Activated CD8-positive, alpha-beta T cell treated with anti-CD3 and anti-CD28 coated beads for 36 hours (primary cell): Measurements from ENCODE around the gene SHMT2. TPM values are rescaled to one million over a fixed set of nuclear protein-coding genes. Genes with fewer than 3 reads are reported as not detected.
A peak's percentile ranks its signal among the peaks of the same experiment; 100 is the strongest.

Experiments used
- ATAC-seq: fragments of 200-7000 bp; cut with Tn5 transposase; one replicate; pipeline ENCODE4 v1.10.0; 2021; ENCODE audit warnings: mild to moderate bottlenecking, moderate library complexity
- CTCF ChIA-PET: fragments of 350-600 bp; sonication (Branson Sonifier 250); formaldehyde crosslinking; loops from one replicate; lab custom pipeline; 2021; ENCODE audit warnings: antibody characterized with exemption; lab: Charles Lee
- POLR2A ChIA-PET: fragments of 350-600 bp; sonication (Branson Sonifier 250); formaldehyde crosslinking; loops from one replicate; lab custom pipeline; 2021; ENCODE audit warnings: antibody characterized with exemption; lab: Charles Lee
- DNase-seq: peaks from one replicate; pipeline ENCODE4 v3.0.0-alpha.2; 2020
- H3K27ac Mint-ChIP-seq: one replicate; pipeline ENCODE4 v1.8.0; 2021; ENCODE audit warnings: mild to moderate bottlenecking, mixed read lengths
- H3K27me3 Mint-ChIP-seq: one replicate; pipeline ENCODE4 v1.8.0; 2021; ENCODE audit warnings: mixed read lengths
- H3K36me3 Mint-ChIP-seq: one replicate; pipeline ENCODE4 v1.8.0; 2021; ENCODE audit warnings: low read depth, mixed read lengths
- H3K4me1 Mint-ChIP-seq: one replicate; pipeline ENCODE4 v1.8.0; 2021; ENCODE audit warnings: low read depth, mixed read lengths
- H3K4me3 Mint-ChIP-seq: one replicate; pipeline ENCODE4 v1.8.0; 2021; ENCODE audit warnings: mild to moderate bottlenecking, moderate library complexity, mixed read lengths
- H3K9me3 Mint-ChIP-seq: one replicate; pipeline ENCODE4 v1.8.0; 2021; ENCODE audit warnings: mixed read lengths
- intact Hi-C: fragments of 100-400 bp; cut with micrococcal nuclease; formaldehyde crosslinking; loops from one replicate; pipeline ENCODE4 v1.10.0; 2022
- total RNA-seq, 2 experiments: library from RNA; stranded (reverse); gene quantifications; one replicate each; pipeline ENCODE4 v1.2.3, GENCODE V29; 2021
- TF ChIP-seq, protein P1 (sequence below): fragments of 200-600 bp; IDR thresholded peaks from one replicate; pipeline ENCODE4 v1.8.0; 2022; ENCODE audit warnings: antibody characterized with exemption, mild to moderate bottlenecking

SHMT2 gene
- total RNA-seq, 2 experiments from 2014 or later = 480 to 529 TPM

DNA sequence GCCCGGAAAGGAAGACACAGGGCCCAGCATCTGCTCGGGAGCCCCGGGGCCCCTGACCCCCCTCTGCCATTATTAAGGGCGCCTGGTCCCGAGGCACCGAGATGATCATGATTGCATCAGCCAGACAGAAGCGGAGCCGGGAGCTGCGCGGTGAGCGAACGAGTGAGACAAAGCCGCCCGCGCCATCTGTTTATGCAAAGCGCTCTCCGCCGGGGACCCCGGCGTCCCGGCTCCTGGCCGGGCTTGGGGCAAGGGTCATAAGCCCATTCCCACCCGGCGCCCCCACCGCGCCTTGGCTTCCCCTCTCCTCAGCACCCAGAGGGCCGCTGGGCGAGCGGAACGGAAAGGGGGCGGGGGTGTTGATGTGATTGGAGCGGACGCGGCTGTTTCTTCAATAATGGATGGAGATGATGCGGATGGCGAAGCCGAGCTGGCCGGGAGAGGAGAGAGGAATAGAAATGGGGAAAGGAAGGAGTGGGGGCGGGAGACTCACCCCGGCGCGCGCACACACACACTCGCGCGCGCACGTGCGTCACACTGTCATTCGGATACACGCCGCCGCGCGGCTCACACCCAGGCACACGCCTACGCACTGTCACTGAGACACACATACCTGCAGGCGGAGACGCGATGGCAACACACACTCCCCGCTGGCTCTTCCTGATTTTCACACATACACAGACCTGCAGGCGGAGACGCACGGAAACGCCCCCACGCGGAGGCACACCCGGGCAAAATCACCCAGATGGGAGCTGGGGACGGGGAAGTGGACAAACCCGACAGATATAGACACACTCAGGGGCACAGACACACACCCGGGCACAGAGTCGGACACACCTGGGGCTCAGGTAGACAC, 10.8 kb downstream of the SHMT2 start:
- CTCF ChIA-PET = interaction anchor here (0.7 to 12.7 kb wide), 13 partner anchors 10 to 236 kb away, joined by 3 to 431 read pairs (median 9); partner anchors contain the start of genes GLI1, INHBE, NXPH4 and SHMT2
- TF ChIP-seq, protein P1, sequence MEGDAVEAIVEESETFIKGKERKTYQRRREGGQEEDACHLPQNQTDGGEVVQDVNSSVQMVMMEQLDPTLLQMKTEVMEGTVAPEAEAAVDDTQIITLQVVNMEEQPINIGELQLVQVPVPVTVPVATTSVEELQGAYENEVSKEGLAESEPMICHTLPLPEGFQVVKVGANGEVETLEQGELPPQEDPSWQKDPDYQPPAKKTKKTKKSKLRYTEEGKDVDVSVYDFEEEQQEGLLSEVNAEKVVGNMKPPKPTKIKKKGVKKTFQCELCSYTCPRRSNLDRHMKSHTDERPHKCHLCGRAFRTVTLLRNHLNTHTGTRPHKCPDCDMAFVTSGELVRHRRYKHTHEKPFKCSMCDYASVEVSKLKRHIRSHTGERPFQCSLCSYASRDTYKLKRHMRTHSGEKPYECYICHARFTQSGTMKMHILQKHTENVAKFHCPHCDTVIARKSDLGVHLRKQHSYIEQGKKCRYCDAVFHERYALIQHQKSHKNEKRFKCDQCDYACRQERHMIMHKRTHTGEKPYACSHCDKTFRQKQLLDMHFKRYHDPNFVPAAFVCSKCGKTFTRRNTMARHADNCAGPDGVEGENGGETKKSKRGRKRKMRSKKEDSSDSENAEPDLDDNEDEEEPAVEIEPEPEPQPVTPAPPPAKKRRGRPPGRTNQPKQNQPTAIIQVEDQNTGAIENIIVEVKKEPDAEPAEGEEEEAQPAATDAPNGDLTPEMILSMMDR = no peak
- peaks cover 57% of the 10 kb centered on the region for H3K4me1 Mint-ChIP-seq

DNA sequence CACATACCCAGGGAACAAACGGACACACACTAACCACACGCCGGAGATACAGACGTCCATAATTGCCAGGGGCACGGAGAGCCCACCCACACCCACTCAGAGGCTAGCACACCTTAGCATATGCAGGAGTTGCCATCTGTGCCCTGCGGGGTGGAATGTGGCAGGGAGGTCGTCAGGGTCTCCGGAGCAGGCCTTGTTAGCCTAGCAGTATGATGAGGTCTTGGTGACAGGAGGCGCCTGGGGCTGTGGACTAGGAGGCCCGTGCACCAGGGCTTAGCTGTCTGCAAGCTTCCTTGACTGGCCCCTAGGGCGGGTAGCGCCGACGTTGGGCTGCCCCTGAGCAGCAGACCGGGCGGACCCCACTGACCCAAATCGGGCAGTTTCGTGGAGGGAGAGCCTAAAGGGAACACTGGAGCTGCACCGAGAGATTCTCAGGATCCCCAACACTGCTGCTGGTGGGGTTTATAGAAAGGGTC, 11.5 kb downstream of the SHMT2 start:
- ChIA-PET CTCF (interaction anchor here (0.7 to 12.7 kb wide), 9 partner anchors 13 to 219 kb away, joined by 3 to 431 read pairs (median 34); partner anchors contain the start of genes GLI1, INHBE, NXPH4 and SHMT2), POLR2A (interaction anchor here (0.6 to 12.9 kb wide), 4 partner anchors 14 to 150 kb away, joined by 3 to 238 read pairs (median 52); partner anchors contain the start of genes NXPH4 and SHMT2)
- Mint-ChIP-seq H3K4me1 (peaks cover 57% of the 10 kb centered on the region), H3K27ac (peak overlapping the region; percentile 67), H3K36me3 (no peaks in the 10 kb centered on the region), H3K9me3 (no peaks in the 10 kb centered on the region), H3K4me3 (peak overlapping the region; percentile 83), H3K27me3 (peaks cover 41% of the 10 kb centered on the region)
- intact Hi-C loops = no loop called here
- TF ChIP-seq, protein P1 = peak; percentile 43
- DNase-seq = peak; percentile 57
- ATAC-seq = no peak

More for the DNA sequence above, 10.8 kb downstream of the SHMT2 start:
- Mint-ChIP-seq H3K4me3 (peak overlapping the region; percentile 83), H3K36me3 (peaks cover 6% of the 10 kb centered on the region), H3K27ac (peak overlapping the region; percentile 67), H3K27me3 (peaks cover 41% of the 10 kb centered on the region), H3K9me3 (no peaks in the 10 kb centered on the region)
- POLR2A ChIA-PET = interaction anchor here (0.6 to 12.9 kb wide), 7 partner anchors 13 to 1064 kb away, joined by 3 to 238 read pairs (median 3); partner anchors contain the start of genes NXPH4 and SHMT2
- ATAC-seq (peak; percentile 17), DNase-seq (peak; percentile 86)
- intact Hi-C loops = no loop called here

DNA sequence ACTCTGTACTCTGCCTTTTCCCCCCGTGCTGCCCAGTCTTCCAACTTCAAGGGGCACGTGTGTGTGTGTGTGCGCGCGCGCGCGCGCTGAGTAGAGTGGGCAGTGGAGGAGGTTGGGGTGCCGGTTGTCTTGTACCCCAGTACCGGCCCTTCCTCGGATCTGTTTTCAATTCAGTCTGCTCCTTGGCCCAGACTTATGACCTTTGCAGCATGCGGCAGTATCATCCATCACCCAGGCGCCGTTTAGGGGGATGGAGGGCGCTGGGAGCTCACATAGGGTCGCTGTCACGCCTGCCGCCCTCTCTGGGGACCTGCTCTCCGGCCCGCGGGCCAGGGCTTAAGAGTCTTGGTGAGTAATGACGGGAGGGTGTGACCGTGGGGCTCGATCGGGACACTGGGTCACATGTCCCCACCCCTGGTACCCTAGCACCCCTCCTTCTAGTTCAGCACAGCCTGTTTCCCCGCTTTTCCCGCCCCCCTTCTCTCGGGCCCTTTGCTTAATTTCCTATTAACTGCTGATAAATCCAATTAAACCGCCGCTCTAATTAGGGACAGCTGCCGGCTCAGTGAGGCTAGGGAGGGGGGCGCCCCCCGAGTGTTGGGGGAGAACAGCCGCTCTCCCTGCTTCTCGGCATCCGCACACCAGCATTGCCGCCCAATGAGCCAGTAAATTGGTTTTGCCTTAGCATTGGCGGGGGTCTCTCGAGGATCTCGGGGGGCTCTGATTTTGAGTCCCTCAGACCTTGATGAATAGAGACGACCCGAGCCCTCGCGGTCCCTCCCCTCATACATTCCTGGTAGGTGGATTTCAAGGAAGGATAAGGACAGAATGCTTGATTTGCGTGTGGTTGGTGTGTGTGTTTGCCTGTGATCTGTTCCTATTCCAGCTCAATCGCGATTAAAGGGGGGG, 12.1 kb downstream of the SHMT2 start:
- no peak overlapping the region for H3K27ac Mint-ChIP-seq
- no peak for DNase-seq
- ChIA-PET POLR2A (interaction anchor here (0.5 to 12.9 kb wide), 6 partner anchors 15 to 602 kb away, joined by 3 to 238 read pairs (median 4); partner anchors contain the start of genes NXPH4 and SHMT2), CTCF (interaction anchor here (1.1 to 12.7 kb wide), 19 partner anchors 12 to 236 kb away, joined by 3 to 431 read pairs (median 12); partner anchors contain the start of genes GLI1, INHBE, NXPH4 and SHMT2)
- peaks cover 41% of the 10 kb centered on the region for H3K27me3 Mint-ChIP-seq
- no peaks in the 10 kb centered on the region for H3K36me3 Mint-ChIP-seq
- no peaks in the 10 kb centered on the region for H3K9me3 Mint-ChIP-seq
- H3K4me1 Mint-ChIP-seq = peaks cover 57% of the 10 kb centered on the region
- no peak for ATAC-seq
- TF ChIP-seq, protein P1 = no peak
- peak overlapping the region; percentile 83 for H3K4me3 Mint-ChIP-seq
- intact Hi-C loops = no loop called here

DNA sequence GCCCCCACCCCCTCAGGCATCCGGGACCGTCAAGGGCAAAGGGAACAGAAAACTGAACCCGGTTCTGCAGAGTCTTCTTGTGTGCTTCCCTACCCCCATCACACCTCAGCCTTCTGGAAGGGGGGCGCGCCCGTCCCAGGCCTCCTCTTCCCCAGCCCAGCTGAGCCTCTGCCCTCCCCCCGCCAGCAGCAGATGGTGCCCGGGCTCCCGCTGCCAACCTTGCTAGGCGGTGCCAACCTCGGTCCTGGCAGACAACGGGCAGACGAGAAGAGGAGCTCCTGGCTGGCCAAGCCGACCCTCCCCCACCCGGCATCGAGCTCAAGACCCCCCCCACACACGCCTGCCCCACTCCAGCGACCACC, 12.8 kb downstream of the SHMT2 start:
- POLR2A ChIA-PET = interaction anchor here (1.0 to 12.9 kb wide), 4 partner anchors 15 to 217 kb away, joined by 3 to 238 read pairs (median 51); partner anchors contain the start of genes NXPH4 and SHMT2
- peaks cover 36% of the 10 kb centered on the region for H3K27me3 Mint-ChIP-seq
- DNase-seq (no peak), ATAC-seq (no peak)
- H3K36me3 Mint-ChIP-seq = no peaks in the 10 kb centered on the region
- TF ChIP-seq, protein P1 = no peak
- CTCF ChIA-PET = interaction anchor here (0.9 to 12.7 kb wide), 37 partner anchors 11 to 256 kb away, joined by 3 to 431 read pairs (median 6); partner anchors contain the start of genes GLI1, INHBE, NXPH4 and SHMT2
- no peak overlapping the region for H3K27ac Mint-ChIP-seq
- intact Hi-C loops = no loop called here
- peaks cover 50% of the 10 kb centered on the region for H3K4me1 Mint-ChIP-seq
- H3K9me3 Mint-ChIP-seq = no peaks in the 10 kb centered on the region
- H3K4me3 Mint-ChIP-seq = no peak overlapping the region
